NCI-H446 treated with DMSO at 0.1 percent for 48 hours (cell line): ENCODE data around the gene ZBTB7A.

Experiments
- DNase-seq: peaks from one replicate; lab custom pipeline; 2025; lab: John Stamatoyannopoulos, UW

Gene ZBTB7A

GRCh38 chr19:4035582-4035981 is 31.1 kb downstream of the ZBTB7A start:
- DNase-seq = no peak

- no peak for DNase-seq
Observed at GRCh38 chr19:4035018-4035566, 31.6 kb downstream of the ZBTB7A start.

GRCh38 chr19:4034048-4035017 is 32.4 kb downstream of the ZBTB7A start:
- DNase-seq = no peak

GRCh38 chr19:4033028-4033956 is 33.4 kb downstream of the ZBTB7A start:
- no peak for DNase-seq

GRCh38 chr19:4032436-4032835 is 34.3 kb downstream of the ZBTB7A start:
- no peak for DNase-seq

GRCh38 chr19:4031420-4031819 is 35.3 kb downstream of the ZBTB7A start:
- DNase-seq = no peak

GRCh38 chr19:4030981-4031380 is 35.7 kb downstream of the ZBTB7A start:
- no peak for DNase-seq

- DNase-seq = no peak
Observed at GRCh38 chr19:4030552-4030951, 36.1 kb downstream of the ZBTB7A start.

- DNase-seq = no peak
Observed at GRCh38 chr19:4029247-4029614, 37.5 kb downstream of the ZBTB7A start.

- DNase-seq = no peak
Observed at GRCh38 chr19:4028334-4029246, 38.1 kb downstream of the ZBTB7A start.

- DNase-seq = no peak
Observed at GRCh38 chr19:4027146-4027545, 39.6 kb downstream of the ZBTB7A start.

- no peak for DNase-seq
Observed at GRCh38 chr19:4025317-4025716, 41.4 kb downstream of the ZBTB7A start.

- DNase-seq = no peak
Observed at GRCh38 chr19:4023600-4024398, 42.9 kb downstream of the ZBTB7A start.

GRCh38 chr19:4019578-4019977 is 47.1 kb downstream of the ZBTB7A start:
- DNase-seq = no peak

GRCh38 chr19:4018775-4019504 is 47.8 kb downstream of the ZBTB7A start:
- DNase-seq = no peak

GRCh38 chr19:4018140-4018613 is 48.5 kb downstream of the ZBTB7A start:
- no peak for DNase-seq

GRCh38 chr19:4016903-4017638 is 49.6 kb downstream of the ZBTB7A start:
- no peak for DNase-seq

- no peak for DNase-seq
Observed at GRCh38 chr19:4016486-4016885, 50.2 kb downstream of the ZBTB7A start.
